ENCODE results near the gene FRMD4B. TPM values are rescaled to one million over a fixed set of nuclear protein-coding genes. Genes with fewer than 3 reads are reported as not detected.

Gene FRMD4B
- total and polyA plus RNA-seq, 2 experiments from 2014 or later, result 6.4 to 12.8 TPM

- TF ChIP-seq CTCF (conservative IDR thresholded peaks at IDR 0.05; ENCODE audit: low read depth in 2 of 2) (no peak), ZNF114 (CRISPR knock-in tag; IDR thresholded peaks at IDR 0.05) (no peak), REST (IDR thresholded peaks at IDR 0.05; ENCODE audit: unreplicated experiment) (no peak), POLR2AphosphoS5 (IDR thresholded peaks at IDR 0.05; ENCODE audit: low read depth) (no peak), ETS1 (IDR thresholded peaks at IDR 0.05) (no peak), JUNB (IDR thresholded peaks at IDR 0.05; ENCODE audit: unreplicated experiment) (no peak), EZH2 (IDR thresholded peaks at IDR 0.05; ENCODE audit: low read depth, unreplicated experiment) (no peak)
These were observed 180.5 kb downstream of the FRMD4B start (continued) for GRCh38 chr3:69205385-69205784.

GRCh38 chr3:69204315-69204957, 181.5 kb downstream of the FRMD4B start:
- H3K27me3 ChIP-seq (ENCODE audit: insufficient read depth), result no peaks in the 10 kb centered on the region
- DNase-seq (ENCODE audit: low spot score), result no peak
- H3K4me3 Mint-ChIP-seq, result no peak overlapping the region
- no peaks in the 10 kb centered on the region for H3F3A ChIP-seq (replicated peaks; ENCODE audit: low read depth)
- no peak overlapping the region for H3K4me3 ChIP-seq
- no peaks in the 10 kb centered on the region for H3K36me3 ChIP-seq (ENCODE audit: insufficient read depth)
- peaks cover 3% of the 10 kb centered on the region; the same call in 1 of the 2 replicates for H3K9me2 ChIP-seq (ENCODE audit: insufficient read depth)
- no peaks in the 10 kb centered on the region for H4K20me1 ChIP-seq (replicated peaks; ENCODE audit: insufficient read depth)
- H3K4me2 ChIP-seq, result no peak overlapping the region
- H3K79me2 ChIP-seq (replicated peaks; ENCODE audit: insufficient read depth), result no peaks in the 10 kb centered on the region
- H3K27ac Mint-ChIP-seq, result no peak overlapping the region
- TF ChIP-seq EZH2 (IDR thresholded peaks at IDR 0.05; ENCODE audit: low read depth, unreplicated experiment) (no peak), CREB1 (CRISPR knock-in tag; IDR thresholded peaks at IDR 0.05; ENCODE audit: low read depth) (no peak), ETS1 (IDR thresholded peaks at IDR 0.05) (no peak), JUNB (IDR thresholded peaks at IDR 0.05; ENCODE audit: unreplicated experiment) (no peak), EZH2phosphoT487 (IDR thresholded peaks at IDR 0.05; ENCODE audit: unreplicated experiment) (no peak)
- H3K4me1 Mint-ChIP-seq, result peaks cover 19% of the 10 kb centered on the region
- no peak for ATAC-seq
- 0 out of 3 replicates have a peak, but pooled peaks cover 3% of the 10 kb centered on the region for H3K9me3 Mint-ChIP-seq
- no peak overlapping the region for H3K27ac ChIP-seq (ENCODE audit: low read depth)
- no peaks in the 10 kb centered on the region for H3K27me3 Mint-ChIP-seq (ENCODE audit: insufficient read depth, low read depth, poor library complexity)
- H3K4me1 ChIP-seq (ENCODE audit: insufficient read depth), result peaks cover 15% of the 10 kb centered on the region
- no peak overlapping the region for H2AFZ ChIP-seq
- no peaks in the 10 kb centered on the region for H3K36me3 Mint-ChIP-seq (ENCODE audit: low read depth)
